ENCODE results near the gene PARP1. TPM values are rescaled to one million over a fixed set of nuclear protein-coding genes. Genes with fewer than 3 reads are reported as not detected.

PARP1 gene
- total RNA-seq, 1 donor from 2014 or later, result 237 TPM

GRCh38 chr1:226410958-226411357 is 3.1 kb upstream of the PARP1 start:
- Mint-ChIP-seq H3K4me3 (no peak overlapping the region), H3K27me3 (ENCODE audit: insufficient read depth, low read depth) (peaks cover 7% of the 10 kb centered on the region), H3K36me3 (no peaks in the 10 kb centered on the region), H3K4me1 (peaks cover 12% of the 10 kb centered on the region), H3K27ac (peak overlapping the region; percentile 11), H3K9me3 (no peaks in the 10 kb centered on the region)
- Histone ChIP-seq H3K9ac (no peak overlapping the region), H3K36me3 (no peaks in the 10 kb centered on the region), H4K20me1 (ENCODE audit: low read depth) (peaks cover 15% of the 10 kb centered on the region), H3K4me3 (no peak overlapping the region), H3K27ac (no peak overlapping the region), H3K79me2 (ENCODE audit: low read depth) (peaks cover 16% of the 10 kb centered on the region), H3K4me2 (no peak overlapping the region), H3K9me3 (ENCODE audit: low read depth) (no peaks in the 10 kb centered on the region), H3F3A (ENCODE audit: low read depth) (peaks cover 16% of the 10 kb centered on the region), H2AFZ (replicated peaks) (no peak overlapping the region), H3K4me1 (peaks cover 11% of the 10 kb centered on the region), H3K27me3 (no peaks in the 10 kb centered on the region)
- no peak for TF ChIP-seq CTCF (IDR thresholded peaks at IDR 0.05)
- TF ChIP-seq EZH2phosphoT487 (IDR thresholded peaks at IDR 0.05), result no peak
- TF ChIP-seq EZH2 (IDR thresholded peaks at IDR 0.05), result no peak
- no peak for DNase-seq (ENCODE audit: low spot score)

- Mint-ChIP-seq H3K9me3 (no peaks in the 10 kb centered on the region), H3K27me3 (ENCODE audit: insufficient read depth, low read depth) (peaks cover 7% of the 10 kb centered on the region), H3K36me3 (peaks cover 2% of the 10 kb centered on the region), H3K4me3 (no peak overlapping the region), H3K27ac (no peak overlapping the region), H3K4me1 (peaks cover 27% of the 10 kb centered on the region)
- no peaks in the 10 kb centered on the region for H3K9me3 ChIP-seq (ENCODE audit: low read depth)
- H3F3A ChIP-seq (ENCODE audit: low read depth), result peaks cover 27% of the 10 kb centered on the region
- TF ChIP-seq CTCF (IDR thresholded peaks at IDR 0.05) (no peak), EZH2phosphoT487 (IDR thresholded peaks at IDR 0.05) (no peak)
- H3K27ac ChIP-seq, result no peak overlapping the region
- no peak overlapping the region for H2AFZ ChIP-seq (replicated peaks)
- H3K4me3 ChIP-seq, result no peak overlapping the region
- peaks cover 30% of the 10 kb centered on the region for H4K20me1 ChIP-seq (ENCODE audit: low read depth)
- H3K4me1 ChIP-seq, result peaks cover 27% of the 10 kb centered on the region
- no peaks in the 10 kb centered on the region for H3K27me3 ChIP-seq
- no peak overlapping the region for H3K9ac ChIP-seq
- H3K4me2 ChIP-seq, result no peak overlapping the region
- H3K36me3 ChIP-seq, result no peaks in the 10 kb centered on the region
- peaks cover 32% of the 10 kb centered on the region for H3K79me2 ChIP-seq (ENCODE audit: low read depth)
- no peak for DNase-seq (ENCODE audit: low spot score)
These were observed 1.5 kb upstream of the PARP1 start for GRCh38 chr1:226409392-226409791.

GRCh38 chr1:226408285-226409184 is 642 bp upstream of the PARP1 start:
- Mint-ChIP-seq H3K9me3 (no peaks in the 10 kb centered on the region), H3K4me1 (peaks cover 35% of the 10 kb centered on the region), H3K27me3 (ENCODE audit: insufficient read depth, low read depth) (peaks cover 7% of the 10 kb centered on the region), H3K4me3 (peak overlapping the region; percentile 87), H3K27ac (no peak overlapping the region), H3K36me3 (peaks cover 2% of the 10 kb centered on the region)
- peak overlapping the region; percentile 71 for H3K4me3 ChIP-seq
- peak overlapping the region; percentile 48 for H2AFZ ChIP-seq (replicated peaks)
- H3K4me1 ChIP-seq, result peaks cover 36% of the 10 kb centered on the region
- TF ChIP-seq EZH2 (IDR thresholded peaks at IDR 0.05), result no peak
- TF ChIP-seq CTCF (IDR thresholded peaks at IDR 0.05), result no peak
- TF ChIP-seq EZH2phosphoT487 (IDR thresholded peaks at IDR 0.05), result no peak
- no peak for DNase-seq (ENCODE audit: low spot score)
- peaks cover 39% of the 10 kb centered on the region for H4K20me1 ChIP-seq (ENCODE audit: low read depth)
- H3K4me2 ChIP-seq, result peak overlapping the region; percentile 98
- no peaks in the 10 kb centered on the region for H3K27me3 ChIP-seq
- peaks cover 34% of the 10 kb centered on the region for H3F3A ChIP-seq (ENCODE audit: low read depth)
- H3K79me2 ChIP-seq (ENCODE audit: low read depth), result peaks cover 40% of the 10 kb centered on the region
- no peaks in the 10 kb centered on the region for H3K9me3 ChIP-seq (ENCODE audit: low read depth)
- H3K27ac ChIP-seq, result no peak overlapping the region
- no peaks in the 10 kb centered on the region for H3K36me3 ChIP-seq
- no peak overlapping the region for H3K9ac ChIP-seq

Measured in neural progenitor cell (in vitro differentiated cells).